Bronchial epithelial cell (primary cell): ENCODE data around the gene CACNB3. TPM values are rescaled to one million over a fixed set of nuclear protein-coding genes. Genes with fewer than 3 reads are reported as not detected.
"Not testable (repeated sequence)": the region's sequence is repeated elsewhere in the genome, so short reads cannot be mapped to it uniquely, and the experiment has no call there.

ENCODE experiments used
- DNase-seq: peaks from one replicate; pipeline ENCODE4 v3.0.0-alpha.2; 2010; ENCODE audit warnings: low read depth
- FAIRE-seq: peaks from 2 replicates; lab custom pipeline; 2011; peaks lifted over from hg19 to GRCh38; lab: Jason Lieb, UNC
- H3K27me3 ChIP-seq: 2 replicates; pipeline ENCODE4 v1.5.1; 2011; ENCODE audit warnings: low read length; ENCODE audit not compliant: control insufficient read depth, insufficient read depth
- H3K36me3 ChIP-seq: 2 replicates; pipeline ENCODE4 v1.5.1; 2011; ENCODE audit warnings: low read length; ENCODE audit not compliant: control insufficient read depth, insufficient read depth
- H3K4me3 ChIP-seq: 2 replicates; pipeline ENCODE4 v1.5.1; 2011; ENCODE audit warnings: mild to moderate bottlenecking, low read depth, low read length, control low read depth
- total RNA-seq: library from RNA; depleted of rRNA; stranded (reverse); fragments of >200 nt; gene quantifications from 2 replicates; pipeline ENCODE4 v1.2.1, GENCODE V29; 2014
- TF ChIP-seq, protein P1 (sequence below): IDR thresholded peaks from 2 replicates; pipeline ENCODE4 v1.5.1; 2011; ENCODE audit warnings: mild to moderate bottlenecking, moderate library complexity, low read length, control low read depth, inconsistent platforms; ENCODE audit not compliant: insufficient read depth, severe bottlenecking

Gene CACNB3
- total RNA-seq, 1 donor from 2014 or later, result 7.4 TPM

GRCh38 chr12:48873096-48873495 is 54.8 kb downstream of the CACNB3 start:
- TF ChIP-seq, protein P1, sequence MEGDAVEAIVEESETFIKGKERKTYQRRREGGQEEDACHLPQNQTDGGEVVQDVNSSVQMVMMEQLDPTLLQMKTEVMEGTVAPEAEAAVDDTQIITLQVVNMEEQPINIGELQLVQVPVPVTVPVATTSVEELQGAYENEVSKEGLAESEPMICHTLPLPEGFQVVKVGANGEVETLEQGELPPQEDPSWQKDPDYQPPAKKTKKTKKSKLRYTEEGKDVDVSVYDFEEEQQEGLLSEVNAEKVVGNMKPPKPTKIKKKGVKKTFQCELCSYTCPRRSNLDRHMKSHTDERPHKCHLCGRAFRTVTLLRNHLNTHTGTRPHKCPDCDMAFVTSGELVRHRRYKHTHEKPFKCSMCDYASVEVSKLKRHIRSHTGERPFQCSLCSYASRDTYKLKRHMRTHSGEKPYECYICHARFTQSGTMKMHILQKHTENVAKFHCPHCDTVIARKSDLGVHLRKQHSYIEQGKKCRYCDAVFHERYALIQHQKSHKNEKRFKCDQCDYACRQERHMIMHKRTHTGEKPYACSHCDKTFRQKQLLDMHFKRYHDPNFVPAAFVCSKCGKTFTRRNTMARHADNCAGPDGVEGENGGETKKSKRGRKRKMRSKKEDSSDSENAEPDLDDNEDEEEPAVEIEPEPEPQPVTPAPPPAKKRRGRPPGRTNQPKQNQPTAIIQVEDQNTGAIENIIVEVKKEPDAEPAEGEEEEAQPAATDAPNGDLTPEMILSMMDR, result no peak
- FAIRE-seq, result no peak

DNA sequence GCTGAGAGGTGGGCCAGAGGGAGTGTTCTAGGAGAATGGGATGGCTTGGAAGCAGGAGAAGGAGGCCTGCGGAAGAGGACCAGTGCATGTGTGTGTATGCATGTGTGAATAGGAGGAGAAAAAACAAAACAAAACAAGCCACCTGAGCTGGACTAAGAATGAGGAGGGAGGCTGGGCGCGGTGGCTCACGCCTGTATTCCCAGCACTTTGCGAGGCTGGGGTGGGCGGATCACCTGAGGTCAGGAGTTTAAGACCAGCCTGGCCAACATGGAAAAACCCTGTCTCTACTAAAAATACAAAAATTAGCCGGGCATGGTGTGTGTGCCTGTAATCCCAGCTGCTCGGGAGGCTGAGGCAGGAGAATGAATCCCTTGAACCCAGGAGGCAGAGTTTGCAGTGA is 55.2 kb downstream of the CACNB3 start:
- not testable (repeated sequence) for FAIRE-seq, DNase-seq, H3K27me3 ChIP-seq, H3K36me3 ChIP-seq, H3K4me3 ChIP-seq

More at GRCh38 chr12:48873096-48873495, 54.8 kb downstream of the CACNB3 start:
- no peak for DNase-seq
- no peaks in the 10 kb centered on the region for H3K36me3 ChIP-seq
- no peaks in the 10 kb centered on the region for H3K27me3 ChIP-seq
- no peak overlapping the region for H3K4me3 ChIP-seq

DNA sequence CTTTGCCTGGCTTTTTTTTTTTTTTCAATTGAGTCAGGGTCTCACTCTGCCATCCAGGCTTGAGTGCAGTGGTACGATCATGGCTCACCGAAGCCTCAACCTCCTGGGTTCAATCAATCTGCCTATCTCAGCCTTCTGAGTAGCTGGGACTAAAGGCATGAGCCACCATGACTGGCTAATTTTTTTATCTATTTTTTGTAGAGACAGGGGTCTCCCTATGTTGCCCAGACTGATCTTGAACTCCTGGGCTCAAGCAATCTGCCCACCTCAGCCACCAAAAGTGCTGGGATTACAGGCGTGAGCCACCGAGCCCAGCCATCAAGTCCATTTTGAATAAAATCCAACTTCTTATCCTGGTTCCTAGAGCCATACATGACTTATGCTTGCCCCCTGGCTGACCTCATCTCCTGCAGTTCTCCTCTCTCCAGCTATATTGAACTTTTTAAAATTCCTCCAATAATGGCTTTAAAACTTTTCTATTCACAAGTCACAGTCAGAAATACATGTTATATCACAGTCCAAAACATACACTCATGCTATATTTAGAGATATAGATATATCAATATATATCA is 57.7 kb downstream of the CACNB3 start:
- Histone ChIP-seq H3K27me3 (no peaks in the 10 kb centered on the region), H3K36me3 (no peaks in the 10 kb centered on the region), H3K4me3 (no peak overlapping the region)
- DNase-seq, result no peak
- no peak for FAIRE-seq
- TF ChIP-seq, protein P1, result no peak

Other genes starting within 250 kb of the CACNB3 start
- not detected in 2 replicates for gene LALBA, start 248.4 kb upstream of the CACNB3 start, total RNA-seq
- 52.5 and 70.3 TPM in 2 replicates for gene KANSL2, start 136.3 kb upstream of the CACNB3 start, total RNA-seq
- gene CCNT1, start 101.8 kb upstream of the CACNB3 start, total RNA-seq, result 24.5 and 28.4 TPM in 2 replicates
- 13.4 and 32.6 TPM in 2 replicates for gene ADCY6, start 29.4 kb upstream of the CACNB3 start, total RNA-seq
- 68.7 and 81.2 TPM in 2 replicates for gene DDX23, start 33.7 kb downstream of the CACNB3 start, total RNA-seq
- gene RND1, start 47.4 kb downstream of the CACNB3 start, total RNA-seq, result 2.9 and 4.5 TPM in 2 replicates
- 7.9 and 12.4 TPM in 2 replicates for gene FKBP11, start 107.0 kb downstream of the CACNB3 start, total RNA-seq
- gene ARF3, start 139.0 kb downstream of the CACNB3 start, total RNA-seq, result 30.0 and 38.7 TPM in 2 replicates
- not detected in 2 replicates for gene WNT10B, start 153.2 kb downstream of the CACNB3 start, total RNA-seq
- gene WNT1, start 159.8 kb downstream of the CACNB3 start, total RNA-seq, result not detected in 2 replicates
- 0.13 and 0.26 TPM in 2 replicates for gene DDN, start 180.9 kb downstream of the CACNB3 start, total RNA-seq
- 68.6 and 93.7 TPM in 2 replicates for gene PRKAG1, start 200.3 kb downstream of the CACNB3 start, total RNA-seq
- 24.0 and 25.6 TPM in 2 replicates for gene KMT2D, start 242.3 kb downstream of the CACNB3 start, total RNA-seq